ENCODE measurements around the gene OR10H1. TPM values are rescaled to one million over a fixed set of nuclear protein-coding genes. Genes with fewer than 3 reads are reported as not detected.

The OR10H1 gene
- total RNA-seq, 6 donors from 2014 or later, result not detected

DNA sequence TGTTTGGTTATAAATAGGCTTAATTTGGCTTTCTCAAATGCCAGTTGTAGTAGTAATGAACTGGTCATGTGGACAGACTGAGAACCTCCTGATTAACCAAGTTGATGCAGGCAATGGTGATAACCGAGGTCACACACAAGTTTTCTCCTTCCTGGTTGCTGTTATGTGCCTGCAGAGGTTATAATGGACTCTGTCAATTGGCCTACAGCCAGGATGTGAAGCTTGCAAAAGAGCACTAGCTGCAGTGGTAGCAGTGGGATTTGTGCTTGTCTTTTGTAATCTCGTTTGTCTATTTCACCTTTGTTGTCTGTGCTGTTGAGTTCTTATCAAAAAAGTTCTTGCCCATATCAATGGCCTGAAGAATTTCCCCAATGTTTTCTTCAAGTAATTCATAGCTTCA, 57.1 kb downstream of the OR10H1 start:
- no peaks in the 10 kb centered on the region for H3K4me1 ChIP-seq
- H3K36me3 ChIP-seq, result no peaks in the 10 kb centered on the region
- H3K27me3 ChIP-seq, result no peaks in the 10 kb centered on the region
- H3K9me3 ChIP-seq, result no peaks in the 10 kb centered on the region
- 42 to 55% methylated on average over 2 of the region's 2 CpGs for WGBS, 2 donors
- DNase-seq, result no peak
- no peak overlapping the region for H3K4me3 ChIP-seq
- TF ChIP-seq, protein P1, sequence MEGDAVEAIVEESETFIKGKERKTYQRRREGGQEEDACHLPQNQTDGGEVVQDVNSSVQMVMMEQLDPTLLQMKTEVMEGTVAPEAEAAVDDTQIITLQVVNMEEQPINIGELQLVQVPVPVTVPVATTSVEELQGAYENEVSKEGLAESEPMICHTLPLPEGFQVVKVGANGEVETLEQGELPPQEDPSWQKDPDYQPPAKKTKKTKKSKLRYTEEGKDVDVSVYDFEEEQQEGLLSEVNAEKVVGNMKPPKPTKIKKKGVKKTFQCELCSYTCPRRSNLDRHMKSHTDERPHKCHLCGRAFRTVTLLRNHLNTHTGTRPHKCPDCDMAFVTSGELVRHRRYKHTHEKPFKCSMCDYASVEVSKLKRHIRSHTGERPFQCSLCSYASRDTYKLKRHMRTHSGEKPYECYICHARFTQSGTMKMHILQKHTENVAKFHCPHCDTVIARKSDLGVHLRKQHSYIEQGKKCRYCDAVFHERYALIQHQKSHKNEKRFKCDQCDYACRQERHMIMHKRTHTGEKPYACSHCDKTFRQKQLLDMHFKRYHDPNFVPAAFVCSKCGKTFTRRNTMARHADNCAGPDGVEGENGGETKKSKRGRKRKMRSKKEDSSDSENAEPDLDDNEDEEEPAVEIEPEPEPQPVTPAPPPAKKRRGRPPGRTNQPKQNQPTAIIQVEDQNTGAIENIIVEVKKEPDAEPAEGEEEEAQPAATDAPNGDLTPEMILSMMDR (IDR thresholded peaks at IDR 0.05), result no peak
- TF ChIP-seq POLR2A (IDR thresholded peaks at IDR 0.05) (no peak), EP300 (IDR thresholded peaks at IDR 0.05) (no peak), POLR2AphosphoS5 (IDR thresholded peaks at IDR 0.05) (no peak)
- no peak for ATAC-seq (ENCODE audit: low FRiP score in 2 of 2)
- H3K27ac ChIP-seq, result no peak overlapping the region

Other genes with a start within 250 kb of the OR10H1 start
- gene CYP4F8, start 200.4 kb downstream of the OR10H1 start, total RNA-seq, result not detected
- 1 to 10 TPM; 1.1 to 2.1 (median 1.8) TPM for gene CYP4F3, start 174.8 kb downstream of the OR10H1 start, total RNA-seq
- gene CYP4F12, start 142.6 kb downstream of the OR10H1 start, total RNA-seq, result 10 to 100 TPM in 1 of 6 donors, 1 to 10 TPM in 4, under 1 TPM in 1; 0.30 to 16.8 (median 2.0) TPM
- not detected for gene OR10H2, start 87.6 kb downstream of the OR10H1 start, total RNA-seq
- gene OR10H3, start 77.7 kb downstream of the OR10H1 start, total RNA-seq, result not detected
- not detected for gene OR10H5, start 28.0 kb downstream of the OR10H1 start, total RNA-seq
- gene CYP4F2, start 82.4 kb upstream of the OR10H1 start, total RNA-seq, result under 1 TPM in 2 of 6 donors, not detected in 4; 0.23 to 0.40 TPM
- gene CYP4F11, start 118.9 kb upstream of the OR10H1 start, total RNA-seq, result 1 to 10 TPM in 4 of 6 donors, under 1 TPM in 1, not detected in 1; 0.26 to 3.1 (median 2.1) TPM
- not detected for gene OR10H4, start 133.3 kb upstream of the OR10H1 start, total RNA-seq